GM23338 (cell line): ENCODE results near the gene IBA57. TPM values are rescaled to one million over a fixed set of nuclear protein-coding genes. Genes with fewer than 3 reads are reported as not detected.
"Not testable (repeated sequence)": the region's sequence is repeated elsewhere in the genome, so short reads cannot be mapped to it uniquely, and the experiment has no call there.

Experiments
- ATAC-seq: fragments of 200-7000 bp; cut with Tn5 transposase; 3 replicates; pipeline ENCODE4 v1.9.1; 2020
- DNase-seq: peaks from one replicate; pipeline ENCODE4 v3.0.0-alpha.2; 2015; ENCODE audit warnings: low spot score
- H2AFZ ChIP-seq: fragments of 200-600 bp; sonication (generic); 2 replicates; pipeline ENCODE4 v1.8.0; 2016; ENCODE audit warnings: antibody characterized with exemption, mild to moderate bottlenecking, moderate library complexity
- H3F3A ChIP-seq: fragments of 200-600 bp; sonication (generic); replicated peaks from 2 replicates; pipeline ENCODE4 v1.8.0; 2017; ENCODE audit warnings: antibody characterized with exemption, mixed run types, low read depth
- H3K27ac ChIP-seq: fragments of 200-600 bp; sonication (generic); 2 replicates; pipeline ENCODE4 v1.6.1; 2016; ENCODE audit warnings: low read depth
- H3K27me3 ChIP-seq: fragments of 200-600 bp; sonication (generic); 2 replicates; pipeline ENCODE4 v1.8.0; 2016; ENCODE audit warnings: mild to moderate bottlenecking, mixed run types, moderate library complexity; ENCODE audit not compliant: insufficient read depth
- H3K36me3 ChIP-seq: fragments of 200-600 bp; sonication (generic); 2 replicates; pipeline ENCODE4 v1.8.0; 2016; ENCODE audit warnings: mild to moderate bottlenecking; ENCODE audit not compliant: insufficient read depth
- H3K4me1 ChIP-seq: fragments of 200-600 bp; sonication (generic); 2 replicates; pipeline ENCODE4 v1.8.0; 2016; ENCODE audit warnings: mild to moderate bottlenecking, moderate library complexity; ENCODE audit not compliant: insufficient read depth
- H3K4me2 ChIP-seq: fragments of 200-600 bp; sonication (generic); 2 replicates; pipeline ENCODE4 v1.7.1; 2017; ENCODE audit warnings: mixed run types
- H3K4me3 ChIP-seq: fragments of 200-600 bp; sonication (generic); 2 replicates; pipeline ENCODE4 v1.6.1; 2016; ENCODE audit warnings: mixed run types
- H3K79me2 ChIP-seq: fragments of 200-600 bp; sonication (generic); replicated peaks from 2 replicates; pipeline ENCODE4 v1.8.0; 2017; ENCODE audit warnings: mild to moderate bottlenecking; ENCODE audit not compliant: insufficient read depth
- H3K9me2 ChIP-seq: fragments of 200-600 bp; sonication (generic); 2 replicates; pipeline ENCODE4 v1.8.0; 2017; ENCODE audit not compliant: insufficient read depth
- H4K20me1 ChIP-seq: fragments of 200-600 bp; sonication (generic); replicated peaks from 2 replicates; pipeline ENCODE4 v1.8.0; 2017; ENCODE audit warnings: mild to moderate bottlenecking; ENCODE audit not compliant: insufficient read depth
- H3K27ac Mint-ChIP-seq: 2 replicates; pipeline ENCODE4 v1.8.0; 2020; ENCODE audit warnings: inconsistent platforms, mild to moderate bottlenecking, moderate library complexity, mixed read lengths
- H3K27me3 Mint-ChIP-seq: 3 replicates; pipeline ENCODE4 v1.8.0; 2022; ENCODE audit warnings: low read depth, mild to moderate bottlenecking, moderate library complexity, mixed read lengths, inconsistent platforms; ENCODE audit not compliant: insufficient read depth, poor library complexity
- H3K36me3 Mint-ChIP-seq: 3 replicates; pipeline ENCODE4 v1.8.0; 2021; ENCODE audit warnings: low read depth, mild to moderate bottlenecking, inconsistent platforms, moderate library complexity, mixed read lengths
- H3K4me1 Mint-ChIP-seq: 3 replicates; pipeline ENCODE4 v1.8.0; 2020; ENCODE audit warnings: mild to moderate bottlenecking, inconsistent platforms, mixed read lengths
- H3K4me3 Mint-ChIP-seq: 3 replicates; pipeline ENCODE4 v1.8.0; 2021; ENCODE audit warnings: moderate library complexity, mild to moderate bottlenecking, inconsistent platforms, mixed read lengths
- H3K9me3 Mint-ChIP-seq: 3 replicates; pipeline ENCODE4 v1.8.0; 2020; ENCODE audit warnings: moderate library complexity, mild to moderate bottlenecking, inconsistent platforms, mixed read lengths
- CREB1 ChIP-seq: fragments of 250-450 bp; sonication (Bioruptor Pico); IDR thresholded peaks from 2 replicates; pipeline ENCODE4 v1.5.0; 2020; ENCODE audit warnings: low read depth, mild to moderate bottlenecking, moderate library complexity
- CTCF ChIP-seq, 2 experiments: fragments of 200-600 bp in 1 of 2; sonication (generic) in 1 of 2; conservative IDR thresholded peaks; 2 replicates each; pipeline versions ENCODE4 v1.5.1 to v1.6.1; 2016 to 2017; ENCODE audit warnings: antibody characterized with exemption in 2 of 2, low read depth in 2 of 2, mild to moderate bottlenecking in 2 of 2, moderate library complexity in 1 of 2
- EZH2phosphoT487 ChIP-seq: fragments of 200-600 bp; sonication (generic); IDR thresholded peaks from one replicate; pipeline ENCODE4 v1.8.1; 2018; ENCODE audit warnings: antibody characterized with exemption; ENCODE audit not compliant: unreplicated experiment
- JUNB ChIP-seq: IDR thresholded peaks from one replicate; pipeline ENCODE4 v1.6.1; 2016; ENCODE audit warnings: antibody characterized with exemption; ENCODE audit not compliant: unreplicated experiment
- ZNF114 ChIP-seq: fragments of 250-450 bp; sonication (Bioruptor Pico); IDR thresholded peaks from 2 replicates; pipeline ENCODE4 v1.5.0; 2020; ENCODE audit warnings: mild to moderate bottlenecking, moderate library complexity
- ZNF331 ChIP-seq: fragments of 250-450 bp; sonication (Bioruptor Pico); IDR thresholded peaks from 2 replicates; pipeline ENCODE4 v1.5.0; 2020; ENCODE audit warnings: low read depth, mild to moderate bottlenecking, moderate library complexity
- polyA plus RNA-seq: library from polyadenylated mRNA; unstranded; fragments of >200 nt; fragmentation: Nextera tagmentation; extraction: Ambion mirVana; gene quantifications from 2 replicates; pipeline ENCODE4 v1.2.1, GENCODE V29; 2016
- total RNA-seq: library from RNA; depleted of rRNA; stranded (reverse); fragments of >200 nt; shearing (Covaris generic); gene quantifications from 2 replicates; pipeline ENCODE4 v1.2.3, GENCODE V29; 2014
- TF ChIP-seq, protein P1 (sequence below): IDR thresholded peaks from 2 replicates; pipeline ENCODE4 v1.6.1; 2016; ENCODE audit warnings: antibody characterized with exemption
- TF ChIP-seq, protein P2 (sequence below): IDR thresholded peaks from one replicate; pipeline ENCODE4 v1.6.1; 2018; ENCODE audit warnings: antibody characterized with exemption; ENCODE audit not compliant: unreplicated experiment

IBA57 gene
- total and polyA plus RNA-seq, 2 experiments from 2014 or later, result 1.1 to 10.3 TPM

DNA sequence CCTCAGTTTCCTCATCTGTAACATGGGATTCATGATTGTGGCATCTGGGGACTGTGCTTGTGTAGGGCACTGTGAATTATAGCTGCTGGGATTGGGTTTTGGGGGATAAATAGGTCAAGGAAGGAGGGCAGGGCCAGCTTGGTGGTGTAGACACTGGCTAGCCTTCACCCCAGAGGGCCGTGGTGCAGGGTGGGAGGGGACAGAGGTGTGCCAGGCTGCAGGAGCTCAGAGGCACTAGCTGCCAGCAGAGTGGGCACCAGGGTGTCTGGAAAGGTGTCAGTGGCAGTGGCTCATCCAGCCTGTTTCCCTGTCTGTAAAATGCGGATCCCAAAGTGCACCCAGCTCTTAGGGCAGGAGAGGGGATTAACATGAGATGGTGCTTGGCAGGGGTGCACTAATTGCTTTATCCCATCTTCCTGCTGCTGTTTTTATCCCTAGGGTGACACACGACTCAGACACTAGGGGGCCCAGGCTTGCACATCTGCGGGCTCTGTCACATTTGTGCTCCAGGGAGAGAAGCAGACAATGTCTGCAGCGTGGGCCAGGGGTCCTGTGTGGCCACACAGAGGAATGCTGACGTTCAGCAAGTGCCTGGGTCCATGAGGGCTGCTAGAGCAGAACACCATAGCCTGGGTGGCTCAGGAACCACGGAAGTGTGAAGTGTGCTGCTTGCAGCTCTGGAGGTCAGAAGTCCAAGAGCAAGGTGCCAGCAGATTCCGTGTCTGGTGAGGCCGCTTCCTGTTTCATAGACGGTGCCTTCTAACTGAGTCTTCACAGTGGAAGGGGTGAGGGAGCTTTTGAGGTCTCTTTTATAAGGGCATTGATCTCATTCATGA lies 61.6 kb downstream of the IBA57 start:
- DNase-seq (no peak), ATAC-seq (peak; percentile 34; the same call in 1 of the 3 replicates)
- no peaks in the 10 kb centered on the region for H3F3A ChIP-seq
- no peak overlapping the region for H3K27ac ChIP-seq
- H3K4me1 Mint-ChIP-seq, result no peaks in the 10 kb centered on the region
- no peak overlapping the region for H3K27ac Mint-ChIP-seq
- no peaks in the 10 kb centered on the region for H3K4me1 ChIP-seq
- no peak overlapping the region for H2AFZ ChIP-seq
- TF ChIP-seq ZNF114 (CRISPR knock-in tag) (no peak), CTCF (conservative IDR thresholded peaks at IDR 0.05; ENCODE audit: low read depth in 2 of 2) (peak; percentile 9 to 26; a peak in 1 of 4 replicates), ZNF331 (no peak), JUNB (no peak), CREB1 (CRISPR knock-in tag) (no peak)
- TF ChIP-seq, protein P1, sequence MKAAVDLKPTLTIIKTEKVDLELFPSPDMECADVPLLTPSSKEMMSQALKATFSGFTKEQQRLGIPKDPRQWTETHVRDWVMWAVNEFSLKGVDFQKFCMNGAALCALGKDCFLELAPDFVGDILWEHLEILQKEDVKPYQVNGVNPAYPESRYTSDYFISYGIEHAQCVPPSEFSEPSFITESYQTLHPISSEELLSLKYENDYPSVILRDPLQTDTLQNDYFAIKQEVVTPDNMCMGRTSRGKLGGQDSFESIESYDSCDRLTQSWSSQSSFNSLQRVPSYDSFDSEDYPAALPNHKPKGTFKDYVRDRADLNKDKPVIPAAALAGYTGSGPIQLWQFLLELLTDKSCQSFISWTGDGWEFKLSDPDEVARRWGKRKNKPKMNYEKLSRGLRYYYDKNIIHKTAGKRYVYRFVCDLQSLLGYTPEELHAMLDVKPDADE, result no peak
- H3K9me3 Mint-ChIP-seq, result no peaks in the 10 kb centered on the region
- no peaks in the 10 kb centered on the region; the same call in 1 of the 2 replicates for H3K79me2 ChIP-seq
- no peaks in the 10 kb centered on the region for H3K9me2 ChIP-seq
- H3K27me3 ChIP-seq, result no peaks in the 10 kb centered on the region
- no peak overlapping the region for H3K4me3 ChIP-seq
- H3K36me3 ChIP-seq, result peaks cover 26% of the 10 kb centered on the region
- peaks cover 5% of the 10 kb centered on the region for H3K27me3 Mint-ChIP-seq
- peaks cover 67% of the 10 kb centered on the region for H3K36me3 Mint-ChIP-seq
- H3K4me2 ChIP-seq, result no peak overlapping the region
- no peak overlapping the region for H3K4me3 Mint-ChIP-seq
- peaks cover 19% of the 10 kb centered on the region for H4K20me1 ChIP-seq

DNA sequence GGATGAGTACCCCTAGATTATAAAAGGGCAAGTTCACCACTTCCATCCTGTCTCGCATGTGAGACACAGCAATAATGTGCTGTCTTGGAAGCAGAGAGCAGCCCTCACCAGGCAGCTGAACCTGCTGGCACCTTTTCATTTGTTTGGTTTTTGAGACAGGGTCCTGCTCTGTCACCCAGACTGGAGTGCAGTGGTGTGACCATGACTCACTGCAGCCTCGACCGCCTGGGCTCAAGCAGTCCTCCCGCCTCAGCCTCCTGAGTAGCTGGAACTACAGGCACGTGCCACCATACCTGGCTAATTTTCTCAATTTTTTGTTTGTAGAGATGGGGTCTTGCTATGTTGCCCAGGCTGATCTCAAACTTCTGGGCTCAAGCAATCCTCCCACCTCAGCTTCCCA lies 62.5 kb downstream of the IBA57 start:
- H3K27me3 ChIP-seq, H3K4me3 ChIP-seq, H3K27ac ChIP-seq, H3K9me3 Mint-ChIP-seq, H3K4me3 Mint-ChIP-seq, DNase-seq, H3K4me1 ChIP-seq, H3K4me2 ChIP-seq, H3F3A ChIP-seq, H3K27me3 Mint-ChIP-seq, H2AFZ ChIP-seq, H3K4me1 Mint-ChIP-seq, H3K9me2 ChIP-seq, ATAC-seq, H3K79me2 ChIP-seq, H3K27ac Mint-ChIP-seq: not testable (repeated sequence)
- peaks cover 22% of the 10 kb centered on the region for H3K36me3 ChIP-seq
- peaks cover 19% of the 10 kb centered on the region for H4K20me1 ChIP-seq
- H3K36me3 Mint-ChIP-seq, result peaks cover 65% of the 10 kb centered on the region

- Mint-ChIP-seq H3K27me3 (no peaks in the 10 kb centered on the region), H3K4me3 (no peak overlapping the region), H3K27ac (no peak overlapping the region), H3K4me1 (no peaks in the 10 kb centered on the region), H3K36me3 (peaks cover 63% of the 10 kb centered on the region), H3K9me3 (no peaks in the 10 kb centered on the region)
- H3K4me1 ChIP-seq, result no peaks in the 10 kb centered on the region
- H3K27ac ChIP-seq, result no peak overlapping the region
- no peaks in the 10 kb centered on the region for H3K27me3 ChIP-seq
- H3F3A ChIP-seq, result no peaks in the 10 kb centered on the region
- peaks cover 19% of the 10 kb centered on the region for H4K20me1 ChIP-seq
- H2AFZ ChIP-seq, result no peak overlapping the region
- no peak overlapping the region for H3K4me2 ChIP-seq
- H3K4me3 ChIP-seq, result no peak overlapping the region
- H3K79me2 ChIP-seq, result peaks cover 7% of the 10 kb centered on the region
- TF ChIP-seq, protein P2, sequence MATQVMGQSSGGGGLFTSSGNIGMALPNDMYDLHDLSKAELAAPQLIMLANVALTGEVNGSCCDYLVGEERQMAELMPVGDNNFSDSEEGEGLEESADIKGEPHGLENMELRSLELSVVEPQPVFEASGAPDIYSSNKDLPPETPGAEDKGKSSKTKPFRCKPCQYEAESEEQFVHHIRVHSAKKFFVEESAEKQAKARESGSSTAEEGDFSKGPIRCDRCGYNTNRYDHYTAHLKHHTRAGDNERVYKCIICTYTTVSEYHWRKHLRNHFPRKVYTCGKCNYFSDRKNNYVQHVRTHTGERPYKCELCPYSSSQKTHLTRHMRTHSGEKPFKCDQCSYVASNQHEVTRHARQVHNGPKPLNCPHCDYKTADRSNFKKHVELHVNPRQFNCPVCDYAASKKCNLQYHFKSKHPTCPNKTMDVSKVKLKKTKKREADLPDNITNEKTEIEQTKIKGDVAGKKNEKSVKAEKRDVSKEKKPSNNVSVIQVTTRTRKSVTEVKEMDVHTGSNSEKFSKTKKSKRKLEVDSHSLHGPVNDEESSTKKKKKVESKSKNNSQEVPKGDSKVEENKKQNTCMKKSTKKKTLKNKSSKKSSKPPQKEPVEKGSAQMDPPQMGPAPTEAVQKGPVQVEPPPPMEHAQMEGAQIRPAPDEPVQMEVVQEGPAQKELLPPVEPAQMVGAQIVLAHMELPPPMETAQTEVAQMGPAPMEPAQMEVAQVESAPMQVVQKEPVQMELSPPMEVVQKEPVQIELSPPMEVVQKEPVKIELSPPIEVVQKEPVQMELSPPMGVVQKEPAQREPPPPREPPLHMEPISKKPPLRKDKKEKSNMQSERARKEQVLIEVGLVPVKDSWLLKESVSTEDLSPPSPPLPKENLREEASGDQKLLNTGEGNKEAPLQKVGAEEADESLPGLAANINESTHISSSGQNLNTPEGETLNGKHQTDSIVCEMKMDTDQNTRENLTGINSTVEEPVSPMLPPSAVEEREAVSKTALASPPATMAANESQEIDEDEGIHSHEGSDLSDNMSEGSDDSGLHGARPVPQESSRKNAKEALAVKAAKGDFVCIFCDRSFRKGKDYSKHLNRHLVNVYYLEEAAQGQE, result no peak
- TF ChIP-seq EZH2phosphoT487 (no peak), JUNB (no peak), CREB1 (CRISPR knock-in tag) (no peak), ZNF331 (no peak)
- ATAC-seq (no peak), DNase-seq (no peak)
- peaks cover 22% of the 10 kb centered on the region for H3K36me3 ChIP-seq
- H3K9me2 ChIP-seq, result no peaks in the 10 kb centered on the region
These were observed 63.0 kb downstream of the IBA57 start for GRCh38 chr1:228228601-228229074.
